GM10248 (cell line): ENCODE data around the gene GIGYF2.

ENCODE experiments used
- CTCF ChIA-PET: fragments of 300-600 bp; sonication (Branson Sonifier 250); formaldehyde crosslinking; extraction: SDS; loops from one replicate; lab custom pipeline; 2021; ENCODE audit warnings: antibody characterized with exemption; lab: Yijun Ruan, JAX
- POLR2A ChIA-PET: fragments of 350-650 bp; sonication (Branson Sonifier 250); formaldehyde crosslinking; extraction: SDS; loops from one replicate; lab custom pipeline; 2020; ENCODE audit warnings: antibody characterized with exemption; lab: Yijun Ruan, JAX
- DNase-seq: peaks from one replicate; pipeline ENCODE4 v3.0.0; 2012; ENCODE audit errors: extremely low spot score
- TF ChIP-seq, protein P1 (sequence below): IDR thresholded peaks from 2 replicates; pipeline ENCODE4 v1.5.1; 2012; ENCODE audit warnings: mild to moderate bottlenecking, low read depth; ENCODE audit errors: extremely low read depth, missing control alignments, control extremely low read depth

Gene GIGYF2

DNA sequence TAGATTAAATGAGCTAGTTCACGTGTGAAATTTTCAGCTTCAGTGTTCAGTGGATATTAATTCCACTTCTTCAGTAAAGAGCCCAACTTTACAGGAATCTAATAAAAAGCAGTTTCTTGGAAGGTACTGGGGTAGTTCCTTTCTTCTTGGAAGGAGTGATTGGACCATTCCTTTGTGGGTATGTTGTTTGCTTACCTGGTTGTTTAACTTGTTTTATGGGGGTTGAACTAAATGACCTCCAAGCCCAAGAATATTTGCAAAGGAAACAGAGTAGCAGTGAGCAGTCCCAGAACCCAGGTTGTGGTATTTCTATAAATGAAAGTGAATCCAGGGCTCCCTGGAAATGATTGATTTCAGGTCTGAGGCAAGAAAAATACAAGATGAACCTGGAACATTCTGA lies 47.8 kb downstream of the GIGYF2 start:
- ChIA-PET CTCF (interaction anchor here (1.2 kb wide), 1 partner anchor 27 kb away, joined by 3 read pairs; no protein-coding TSS in a partner anchor), POLR2A (no interaction called here)
- DNase-seq: no peak
- TF ChIP-seq, protein P1, sequence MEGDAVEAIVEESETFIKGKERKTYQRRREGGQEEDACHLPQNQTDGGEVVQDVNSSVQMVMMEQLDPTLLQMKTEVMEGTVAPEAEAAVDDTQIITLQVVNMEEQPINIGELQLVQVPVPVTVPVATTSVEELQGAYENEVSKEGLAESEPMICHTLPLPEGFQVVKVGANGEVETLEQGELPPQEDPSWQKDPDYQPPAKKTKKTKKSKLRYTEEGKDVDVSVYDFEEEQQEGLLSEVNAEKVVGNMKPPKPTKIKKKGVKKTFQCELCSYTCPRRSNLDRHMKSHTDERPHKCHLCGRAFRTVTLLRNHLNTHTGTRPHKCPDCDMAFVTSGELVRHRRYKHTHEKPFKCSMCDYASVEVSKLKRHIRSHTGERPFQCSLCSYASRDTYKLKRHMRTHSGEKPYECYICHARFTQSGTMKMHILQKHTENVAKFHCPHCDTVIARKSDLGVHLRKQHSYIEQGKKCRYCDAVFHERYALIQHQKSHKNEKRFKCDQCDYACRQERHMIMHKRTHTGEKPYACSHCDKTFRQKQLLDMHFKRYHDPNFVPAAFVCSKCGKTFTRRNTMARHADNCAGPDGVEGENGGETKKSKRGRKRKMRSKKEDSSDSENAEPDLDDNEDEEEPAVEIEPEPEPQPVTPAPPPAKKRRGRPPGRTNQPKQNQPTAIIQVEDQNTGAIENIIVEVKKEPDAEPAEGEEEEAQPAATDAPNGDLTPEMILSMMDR: no peak

DNA sequence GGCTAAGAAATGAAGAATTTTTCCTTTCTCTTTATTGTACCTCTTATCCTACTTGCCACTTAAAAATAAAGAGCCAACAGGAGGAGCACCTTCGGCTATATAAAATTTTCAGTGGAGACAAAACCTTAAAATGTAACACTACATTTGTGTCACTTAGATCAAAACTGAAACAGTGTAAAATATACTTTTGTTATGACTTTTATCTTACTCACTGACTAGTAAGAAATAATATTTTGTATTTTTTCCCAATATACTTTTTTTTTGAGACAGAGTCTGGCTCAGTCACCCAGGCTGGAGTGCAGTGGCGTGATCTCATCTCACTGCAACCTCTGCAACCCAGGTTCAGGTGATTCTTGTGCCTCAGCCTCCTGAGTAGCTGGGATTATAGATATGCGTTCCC lies 50.9 kb downstream of the GIGYF2 start:
- CTCF ChIA-PET: interaction anchor here (1.5 kb wide), 1 partner anchor 11 kb away, joined by 3 read pairs; no protein-coding TSS in a partner anchor
- DNase-seq: no peak
- TF ChIP-seq, protein P1: no peak
- POLR2A ChIA-PET: no interaction called here

DNA sequence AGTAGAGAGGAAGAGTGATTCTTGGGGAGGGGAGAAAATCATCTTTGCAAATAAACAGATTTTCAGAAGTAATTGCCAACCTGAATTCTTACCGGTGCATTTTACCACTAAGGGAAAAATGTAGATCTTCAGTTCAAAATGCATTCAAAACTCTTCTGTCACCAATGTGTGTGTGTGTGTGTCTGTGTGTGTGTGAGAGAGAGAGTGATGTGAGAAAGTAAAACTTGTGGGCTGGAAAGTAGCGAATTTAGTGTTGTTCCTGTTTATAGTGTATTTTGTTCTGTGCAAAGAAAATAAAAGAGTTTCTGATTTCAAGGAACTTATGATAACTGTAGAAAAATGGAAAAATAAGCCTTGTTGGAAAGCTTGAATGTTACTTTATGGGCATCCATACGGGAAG lies 52.2 kb downstream of the GIGYF2 start:
- ChIA-PET POLR2A (no interaction called here), CTCF (no interaction called here)
- DNase-seq: no peak
- TF ChIP-seq, protein P1: no peak

DNA sequence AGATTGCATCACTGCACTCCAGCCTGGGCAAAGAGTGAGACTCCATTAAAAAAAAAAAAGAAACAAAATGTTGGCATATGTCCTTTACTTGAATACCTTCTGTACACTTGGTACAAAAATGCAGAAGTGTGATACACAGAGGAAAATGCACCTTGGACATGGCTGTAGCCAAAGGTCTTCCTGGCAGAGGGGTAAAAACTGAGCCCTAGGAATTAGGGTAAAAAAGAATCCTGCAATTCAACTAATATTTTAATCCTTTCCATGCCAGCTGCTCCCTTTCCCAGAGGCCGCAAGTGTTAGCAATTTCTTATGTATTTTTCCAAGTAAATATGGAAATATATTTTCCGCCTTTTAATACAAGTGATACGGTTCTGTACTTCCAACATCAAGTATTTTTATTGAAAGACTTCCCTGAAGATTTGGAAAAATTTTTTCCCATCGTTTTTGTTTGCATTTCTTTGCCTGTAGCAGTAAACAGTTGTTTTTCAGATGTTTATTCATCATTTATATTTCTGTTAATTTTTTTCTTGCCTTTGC lies 53.1 kb downstream of the GIGYF2 start:
- CTCF ChIA-PET: no interaction called here
- POLR2A ChIA-PET: no interaction called here
- DNase-seq: no peak
- TF ChIP-seq, protein P1: no peak

DNA sequence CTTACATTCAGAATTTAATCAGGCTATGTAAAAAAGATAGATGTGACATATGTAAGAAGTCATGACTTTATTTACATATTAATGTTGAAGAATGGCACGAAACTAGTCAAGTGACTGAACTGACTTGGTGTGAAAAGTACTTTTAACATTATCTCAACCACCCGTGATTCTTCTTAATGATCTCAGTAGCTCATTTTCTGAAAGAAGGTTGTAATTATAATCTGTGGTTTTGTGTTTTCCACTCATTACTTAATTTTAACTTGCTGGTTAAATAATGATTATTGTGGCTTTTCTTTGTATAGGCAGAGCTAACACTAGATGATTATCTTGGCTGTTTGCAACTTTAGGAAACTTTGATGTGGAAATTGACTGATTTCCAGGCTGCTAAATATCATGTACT lies 60.8 kb downstream of the GIGYF2 start:
- CTCF ChIA-PET: interaction anchor here (0.8 to 2.2 kb wide), 5 partner anchors 12 to 493 kb away, joined by 3 to 7 read pairs (median 3); no protein-coding TSS in a partner anchor
- TF ChIP-seq, protein P1: no peak
- POLR2A ChIA-PET: no interaction called here
- DNase-seq: no peak

DNA sequence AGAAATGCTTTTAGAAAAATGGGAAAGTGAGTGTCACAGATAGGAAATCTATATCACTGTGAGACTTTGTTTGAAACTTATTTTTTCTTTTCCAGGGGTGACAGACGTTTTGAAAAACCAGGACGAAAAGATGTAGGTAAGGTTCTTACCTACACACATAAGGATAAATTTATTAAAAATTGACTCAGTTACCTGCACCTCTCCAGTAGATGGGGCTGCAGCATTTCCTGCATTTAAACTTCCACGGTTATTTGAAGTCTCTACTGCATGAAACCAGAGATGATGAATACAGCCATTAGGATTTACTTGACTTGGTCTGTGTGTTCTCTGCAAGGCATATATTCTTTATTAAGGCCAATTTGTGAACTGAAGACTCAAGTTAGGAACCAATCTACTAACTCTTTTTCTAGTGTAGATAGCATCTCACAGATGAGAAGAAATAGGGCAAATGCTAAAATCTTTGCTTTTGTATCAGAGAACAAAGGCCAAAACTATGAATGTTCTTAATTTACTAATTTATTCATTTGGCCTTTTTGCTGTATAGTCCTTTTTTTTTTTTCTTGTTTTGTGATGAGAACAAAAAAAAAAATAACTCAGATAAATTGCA lies 64.3 kb downstream of the GIGYF2 start:
- ChIA-PET POLR2A (no interaction called here), CTCF (interaction anchor here (1.2 to 2.0 kb wide), 3 partner anchors 11 to 300 kb away, joined by 4 read pairs; partner anchors contain the start of gene INPP5D)
- TF ChIP-seq, protein P1: peak; percentile 46
- peak; percentile 34 for DNase-seq
